ENCODE results near the gene SMC1B.

- TF ChIP-seq CTCF (IDR thresholded peaks at IDR 0.05) (no peak), POLR2A (IDR thresholded peaks at IDR 0.05) (no peak)
These were observed 40.4 kb upstream of the SMC1B start for GRCh38 chr22:45453764-45454163.
